Measurements from ENCODE around the gene USP5. TPM values are rescaled to one million over a fixed set of nuclear protein-coding genes. Genes with fewer than 3 reads are reported as not detected.

The USP5 gene
- total and polyA plus RNA-seq, 2 donors (not counting 1 experiment from before 2014, with no cell fraction given) = 35.1 to 59.7 TPM

GRCh38 chr12:6807170-6807569 is 44.8 kb upstream of the USP5 start:
- H3K4me3 ChIP-seq (ENCODE audit: control extremely low read depth in 1 of 5, extremely low read depth in 1 of 5, insufficient read depth in 1 of 5, low read depth in 2 of 5, low read length in 4 of 5) = no peak overlapping the region
- Mint-ChIP-seq H3K27ac (no peak overlapping the region), H3K27me3 (no peaks in the 10 kb centered on the region), H3K4me3 (no peak overlapping the region), H3K9me3 (ENCODE audit: insufficient read depth) (no peaks in the 10 kb centered on the region), H3K4me1 (peaks cover under 1% of the 10 kb centered on the region)
- H3K27ac ChIP-seq (ENCODE audit: low read length in 2 of 2) = no peak overlapping the region
- whole genome bisulfite sequencing (ENCODE audit: insufficient coverage) = no CpG with 5 or more reads among the region's 1 CpG
- no peak for TF ChIP-seq CTCF (IDR thresholded peaks at IDR 0.05)
- TF ChIP-seq EZH2 (IDR thresholded peaks at IDR 0.05; ENCODE audit: borderline replicate concordance, insufficient read depth, low read depth, low read length, poor library complexity, severe bottlenecking) = no peak
- no peaks in the 10 kb centered on the region for H3K9me3 ChIP-seq (ENCODE audit: control extremely low read depth in 1 of 3, control insufficient read depth in 2 of 3, insufficient read depth in 1 of 3, low read length in 2 of 3)
- H4K20me1 ChIP-seq (ENCODE audit: control insufficient read depth, insufficient read depth, low read length, poor library complexity, severe bottlenecking) = no peaks in the 10 kb centered on the region
- intact Hi-C loops (cut with micrococcal nuclease) = no loop called here
- CTCF ChIA-PET = no interaction called here
- H3K9ac ChIP-seq (ENCODE audit: low read length) = no peak overlapping the region
- ATAC-seq (ENCODE audit: low read depth) (no peak), DNase-seq (no peak)
- H3K4me1 ChIP-seq (ENCODE audit: control insufficient read depth in 2 of 2, insufficient read depth in 2 of 2, low read length in 2 of 2) = peaks cover 0 to 2% of the 10 kb centered on the region in 2 donors
- no peaks in the 10 kb centered on the region for H3K36me3 ChIP-seq (replicated peaks in 1 of 2; ENCODE audit: control extremely low read depth in 1 of 2, control insufficient read depth in 1 of 2, extremely low read depth in 1 of 2, insufficient read depth in 2 of 2, low read length in 1 of 2)
- H3K27me3 ChIP-seq (replicated peaks in 1 of 4; ENCODE audit: control extremely low read depth in 1 of 4, control insufficient read depth in 3 of 4, insufficient read depth in 4 of 4, low read length in 3 of 4) = peaks cover 0 to 8% (median 0%) of the 10 kb centered on the region in 4 experiments
- POLR2A ChIA-PET = interaction anchor here (0.7 kb wide), 1 partner anchor 98 kb away, joined by 8 read pairs; no protein-coding TSS in a partner anchor
- no peak overlapping the region for H2AFZ ChIP-seq (ENCODE audit: insufficient read depth, low read depth, low read length, poor library complexity, severe bottlenecking)
- no peak overlapping the region for H3K4me2 ChIP-seq (replicated peaks; ENCODE audit: low read depth, low read length, poor library complexity, severe bottlenecking)
- H3K79me2 ChIP-seq (ENCODE audit: control insufficient read depth, insufficient read depth, low read length) = no peaks in the 10 kb centered on the region

- TF ChIP-seq EZH2 (IDR thresholded peaks at IDR 0.05; ENCODE audit: borderline replicate concordance, insufficient read depth, low read depth, low read length, poor library complexity, severe bottlenecking) (no peak), CTCF (IDR thresholded peaks at IDR 0.05) (no peak)
- H3K4me1 Mint-ChIP-seq = peaks cover 8% of the 10 kb centered on the region
- no peaks in the 10 kb centered on the region for H3K9me3 Mint-ChIP-seq (ENCODE audit: insufficient read depth)
- ChIA-PET POLR2A (no interaction called here), CTCF (interaction anchor here (1.8 kb wide), 1 partner anchor 17 kb away, joined by 4 read pairs; no protein-coding TSS in a partner anchor)
- Histone ChIP-seq H3K4me3 (ENCODE audit: control extremely low read depth in 1 of 5, extremely low read depth in 1 of 5, insufficient read depth in 1 of 5, low read depth in 2 of 5, low read length in 4 of 5) (no peak overlapping the region), H3K4me1 (ENCODE audit: control insufficient read depth in 2 of 2, insufficient read depth in 2 of 2, low read length in 2 of 2) (peaks cover 0 to 9% of the 10 kb centered on the region in 2 donors), H3K27ac (ENCODE audit: low read length in 2 of 2) (no peak overlapping the region), H3K9me3 (ENCODE audit: control extremely low read depth in 1 of 3, control insufficient read depth in 2 of 3, insufficient read depth in 1 of 3, low read length in 2 of 3) (no peaks in the 10 kb centered on the region), H2AFZ (ENCODE audit: insufficient read depth, low read depth, low read length, poor library complexity, severe bottlenecking) (no peak overlapping the region), H3K9ac (ENCODE audit: low read length) (no peak overlapping the region), H4K20me1 (ENCODE audit: control insufficient read depth, insufficient read depth, low read length, poor library complexity, severe bottlenecking) (no peaks in the 10 kb centered on the region), H3K4me2 (replicated peaks; ENCODE audit: low read depth, low read length, poor library complexity, severe bottlenecking) (no peak overlapping the region), H3K79me2 (ENCODE audit: control insufficient read depth, insufficient read depth, low read length) (no peaks in the 10 kb centered on the region), H3K36me3 (replicated peaks in 1 of 2; ENCODE audit: control extremely low read depth in 1 of 2, control insufficient read depth in 1 of 2, extremely low read depth in 1 of 2, insufficient read depth in 2 of 2, low read length in 1 of 2) (no peaks in the 10 kb centered on the region), H3K27me3 (replicated peaks in 1 of 4; ENCODE audit: control extremely low read depth in 1 of 4, control insufficient read depth in 3 of 4, insufficient read depth in 4 of 4, low read length in 3 of 4) (no peaks in the 10 kb centered on the region)
- H3K27ac Mint-ChIP-seq = no peak overlapping the region
- WGBS (ENCODE audit: insufficient coverage) = 93% methylated on average over 10 of the region's 10 CpGs
- peaks cover 4% of the 10 kb centered on the region for H3K27me3 Mint-ChIP-seq
- DNase-seq = no peak
- intact Hi-C loops (cut with micrococcal nuclease) = no loop called here
- no peak overlapping the region for H3K4me3 Mint-ChIP-seq
- no peak for ATAC-seq (ENCODE audit: low read depth)
Measured at GRCh38 chr12:6809056-6809455, 42.9 kb upstream of the USP5 start.

Data from B cell (primary cell).